HG02571 (cell line): ENCODE data around the gene PDILT.
"Not testable (repeated sequence)": the region's sequence is repeated elsewhere in the genome, so short reads cannot be mapped to it uniquely, and the experiment has no call there.

Experiments
- ATAC-seq: cut with Tn5 transposase; IDR thresholded peaks from one replicate; pipeline ENCODE4 v1.9.1; 2021; ENCODE audit warnings: mild to moderate bottlenecking, moderate library complexity; ENCODE audit not compliant: unreplicated experiment

PDILT gene

GRCh38 chr16:20404637-20405036, at the start of gene PDILT:
PDILT (minus strand) TSS chr16:20404737; CDS start chr16:20399300, 5,437 bp downstream.
- no peak for ATAC-seq

GRCh38 chr16:20453633-20454032, 49.1 kb upstream of the PDILT start:
- ATAC-seq: not testable (repeated sequence)

- not testable (repeated sequence) for ATAC-seq
These were observed 46.8 kb upstream of the PDILT start, which contains the start of gene ACSM2A for GRCh38 chr16:20451364-20451763. ACSM2A (plus strand) TSS chr16:20451521; CDS start chr16:20460115, 8,594 bp downstream.

GRCh38 chr16:20446652-20447393, 42.3 kb upstream of the PDILT start:
- not testable (repeated sequence) for ATAC-seq

- not testable (repeated sequence) for ATAC-seq
These were observed 37.3 kb upstream of the PDILT start for GRCh38 chr16:20441859-20442258.

- no peak for ATAC-seq
These were observed 36.7 kb upstream of the PDILT start for GRCh38 chr16:20441191-20441590.

- ATAC-seq: not testable (repeated sequence)
These were observed 36.2 kb upstream of the PDILT start for GRCh38 chr16:20440731-20441130.

- ATAC-seq: not testable (repeated sequence)
These were observed 35.3 kb upstream of the PDILT start for GRCh38 chr16:20439820-20440231.

GRCh38 chr16:20438950-20439349, 34.4 kb upstream of the PDILT start:
- ATAC-seq: not testable (repeated sequence)

- no peak for ATAC-seq
These were observed 26.4 kb upstream of the PDILT start for GRCh38 chr16:20430948-20431347.

- ATAC-seq: not testable (repeated sequence)
These were observed 25.9 kb upstream of the PDILT start for GRCh38 chr16:20430480-20430879.

- not testable (repeated sequence) for ATAC-seq
These were observed 25.0 kb upstream of the PDILT start for GRCh38 chr16:20429499-20429898.

- ATAC-seq: not testable (repeated sequence)
These were observed 22.9 kb upstream of the PDILT start for GRCh38 chr16:20427401-20427797.

- no peak for ATAC-seq
These were observed 19.8 kb upstream of the PDILT start for GRCh38 chr16:20424129-20424866.

GRCh38 chr16:20423772-20424128, 19.2 kb upstream of the PDILT start:
- ATAC-seq: not testable (repeated sequence)

GRCh38 chr16:20421748-20422147, 17.2 kb upstream of the PDILT start:
- not testable (repeated sequence) for ATAC-seq

GRCh38 chr16:20419093-20419492, 14.6 kb upstream of the PDILT start:
- ATAC-seq: not testable (repeated sequence)

- ATAC-seq: no peak
These were observed 11.0 kb upstream of the PDILT start for GRCh38 chr16:20415541-20415940.

GRCh38 chr16:20411055-20411454, 6.5 kb upstream of the PDILT start:
- no peak for ATAC-seq

GRCh38 chr16:20410121-20410723, 5.7 kb upstream of the PDILT start:
- ATAC-seq: no peak

- no peak for ATAC-seq
These were observed 5.0 kb upstream of the PDILT start, which contains the start of gene ACSM5 for GRCh38 chr16:20409398-20410120. ACSM5 (plus strand) TSS chr16:20409534; CDS start chr16:20411485, 1,951 bp downstream.
